K562 (cell line): Measurements from ENCODE around the gene SMS. TPM values are rescaled to one million over a fixed set of nuclear protein-coding genes. Genes with fewer than 3 reads are reported as not detected.
A peak's percentile ranks its signal among the peaks of the same experiment; 100 is the strongest.

Experiments
- ATAC-seq: fragments of 200-7000 bp; cut with Tn5 transposase; 3 replicates; pipeline ENCODE4 v1.9.1; 2020; ENCODE audit warnings: moderate library complexity
- BruUV-seq: library from RNA; stranded (reverse); fragments of 400-500 nt; replicated peaks from 2 replicates; lab custom pipeline; 2021; lab: Mats Ljungman, UMichigan
- CTCF ChIA-PET: fragments of 300-600 bp; formaldehyde crosslinking; extraction: SDS; loops from one replicate; lab custom pipeline; 2021; ENCODE audit warnings: low intra/inter-chr PET ratio; lab: Yijun Ruan, JAX
- POLR2A ChIA-PET: fragments of 300-600, 350-650 bp; sonication (Branson Sonifier 250); formaldehyde crosslinking; extraction: SDS; loops from one replicate; lab custom pipeline; 2021; ENCODE audit warnings: antibody characterized with exemption, inconsistent platforms; lab: Yijun Ruan, JAX
- DNase-seq, 4 experiments: peaks; one replicate each; pipeline versions ENCODE4 v3.0.0 to v3.0.0-alpha.2; 2011 to 2018; ENCODE audit warnings: low spot score in 3 of 4, mixed read lengths in 3 of 4; ENCODE audit errors: extremely low read depth in 1 of 4
- FAIRE-seq: peaks from 2 replicates; lab custom pipeline; 2011; peaks lifted over from hg19 to GRCh38; lab: Jason Lieb, UNC
- H2AFZ ChIP-seq: 2 replicates; pipeline ENCODE4 v1.6.0; 2011; ENCODE audit warnings: low read depth, low read length, control low read depth, inconsistent platforms
- H3K27ac ChIP-seq: fragments of 200-600 bp; 3 replicates; pipeline ENCODE4 v1.8.0; 2011; ENCODE audit warnings: low read depth, mild to moderate bottlenecking, control low read depth, inconsistent platforms, low read length, moderate library complexity, mixed read lengths; ENCODE audit errors: extremely low read depth
- H3K27me3 ChIP-seq, 2 experiments: fragments of 300-600 bp in 1 of 2; 2 replicates in 1 of 2; 3 replicates in 1 of 2; pipeline versions ENCODE4 v1.6.0 to v1.8.0; 2011; ENCODE audit warnings: inconsistent platforms in 2 of 2, low read length in 2 of 2, mild to moderate bottlenecking in 1 of 2, mixed read lengths in 1 of 2, moderate library complexity in 1 of 2; ENCODE audit not compliant: control insufficient read depth in 2 of 2, insufficient read depth in 2 of 2
- H3K36me3 ChIP-seq: fragments of 300-600 bp; 3 replicates; pipeline ENCODE4 v1.8.0; 2011; ENCODE audit warnings: mild to moderate bottlenecking, low read length, inconsistent platforms; ENCODE audit not compliant: control insufficient read depth, insufficient read depth
- H3K4me1 ChIP-seq, 2 experiments: fragments of 200-600 bp in 1 of 2; replicated peaks in 1 of 2; 2 replicates in 1 of 2; 3 replicates in 1 of 2; pipeline versions ENCODE4 v1.5.1 to v1.8.0; 2011; ENCODE audit warnings: inconsistent platforms in 2 of 2, low read length in 2 of 2, mild to moderate bottlenecking in 1 of 2, mixed read lengths in 1 of 2, moderate library complexity in 1 of 2; ENCODE audit not compliant: control insufficient read depth in 2 of 2, insufficient read depth in 2 of 2
- H3K4me2 ChIP-seq: 2 replicates; pipeline ENCODE4 v1.6.1; 2011; ENCODE audit warnings: low read length, control low read depth, inconsistent platforms, mixed read lengths; ENCODE audit not compliant: insufficient read depth
- H3K4me3 ChIP-seq: fragments of 200-600 bp; sonication (generic), shearing (Covaris generic); 2 replicates; pipeline ENCODE4 v1.5.1; 2016; ENCODE audit warnings: control low read depth, inconsistent platforms
- H3K79me2 ChIP-seq: fragments of 200-600 bp; 3 replicates; pipeline ENCODE4 v1.8.0; 2011; ENCODE audit warnings: low read length, inconsistent platforms; ENCODE audit not compliant: control insufficient read depth, insufficient read depth
- H3K9ac ChIP-seq, 2 experiments: 2 replicates each; pipeline versions ENCODE4 v1.6.0 to v1.6.1; 2011; ENCODE audit warnings: low read depth in 2 of 2, low read length in 2 of 2, control low read depth in 1 of 2, inconsistent platforms in 1 of 2, mild to moderate bottlenecking in 1 of 2, mixed read lengths in 1 of 2; ENCODE audit not compliant: insufficient read depth in 1 of 2
- H3K9me1 ChIP-seq: one replicate; pipeline ENCODE4 v1.6.0; 2011; ENCODE audit warnings: inconsistent platforms, mild to moderate bottlenecking, low read length, moderate library complexity; ENCODE audit not compliant: control insufficient read depth, insufficient read depth
- H3K9me3 ChIP-seq: replicated peaks from 2 replicates; pipeline ENCODE4 v1.5.1; 2011; ENCODE audit warnings: low read depth, low read length, inconsistent platforms; ENCODE audit not compliant: control insufficient read depth, insufficient read depth
- H4K20me1 ChIP-seq: replicated peaks from 2 replicates; pipeline ENCODE4 v1.6.1; 2011; ENCODE audit warnings: low read length, inconsistent platforms, mixed read lengths; ENCODE audit not compliant: control insufficient read depth, insufficient read depth
- BRF2 ChIP-seq: IDR thresholded peaks from 3 replicates; pipeline ENCODE4 v1.6.1; 2011; ENCODE audit warnings: borderline replicate concordance, mild to moderate bottlenecking; ENCODE audit not compliant: insufficient read length, insufficient read depth
- CCAR2 ChIP-seq: fragments of 200-400 bp; formaldehyde crosslinking; IDR thresholded peaks from 2 replicates; pipeline ENCODE4 v1.6.1; 2017; ENCODE audit warnings: mild to moderate bottlenecking, low read depth, low read length
- ERF ChIP-seq: fragments of 450-650 bp; formaldehyde crosslinking; IDR thresholded peaks from 2 replicates; pipeline ENCODE4 v1.4.0; 2020; ENCODE audit warnings: mild to moderate bottlenecking, mixed read lengths
- KHSRP ChIP-seq: fragments of 450-650 bp; IDR thresholded peaks from 2 replicates; pipeline ENCODE4 v1.6.1; 2017
- MCM2 ChIP-seq: fragments of 450-650 bp; IDR thresholded peaks from 2 replicates; pipeline ENCODE4 v1.6.1; 2017; ENCODE audit warnings: low read depth, mild to moderate bottlenecking
- PTTG1 ChIP-seq: fragments of 450-650 bp; IDR thresholded peaks from 2 replicates; pipeline ENCODE4 v1.6.1; 2016; ENCODE audit warnings: low read depth, mild to moderate bottlenecking, missing genetic modification characterization, missing compliant biosample characterization
- RAD51 ChIP-seq: fragments of 450-650 bp; IDR thresholded peaks from 2 replicates; pipeline ENCODE4 v1.7.1; 2016; ENCODE audit warnings: low read depth, mild to moderate bottlenecking, borderline replicate concordance
- RBBP5 ChIP-seq: fragments of 200-600 bp; sonication (generic); IDR thresholded peaks from 2 replicates; pipeline ENCODE4 v1.6.1; 2012; ENCODE audit warnings: borderline replicate concordance, mild to moderate bottlenecking, low read length, control low read depth, inconsistent platforms; ENCODE audit not compliant: insufficient read depth, poor library complexity, severe bottlenecking
- SAFB ChIP-seq: fragments of 200-400 bp; formaldehyde crosslinking; IDR thresholded peaks from 2 replicates; pipeline ENCODE4 v1.6.1; 2017; ENCODE audit warnings: low read depth, low read length, borderline replicate concordance
- SIX5 ChIP-seq, 2 experiments: IDR thresholded peaks; 2 replicates each; pipeline ENCODE4 v1.6.1; 2011; ENCODE audit warnings: low read length in 2 of 2, borderline replicate concordance in 1 of 2, low read depth in 1 of 2, mild to moderate bottlenecking in 1 of 2, moderate library complexity in 1 of 2; ENCODE audit not compliant: insufficient read depth in 1 of 2
- SRSF1 ChIP-seq: fragments of 200-400 bp; formaldehyde crosslinking; IDR thresholded peaks from 2 replicates; pipeline ENCODE4 v1.6.1; 2017; ENCODE audit warnings: mild to moderate bottlenecking, low read depth, low read length, moderate library complexity
- TFE3 ChIP-seq: fragments of 450-650 bp; formaldehyde crosslinking; IDR thresholded peaks from 2 replicates; pipeline ENCODE4 v1.4.0; 2020; ENCODE audit warnings: mild to moderate bottlenecking, mixed read lengths
- TRIM28 ChIP-seq: fragments of 450-650 bp; IDR thresholded peaks from 2 replicates; pipeline ENCODE4 v1.6.1; 2017
- ZKSCAN8 ChIP-seq: fragments of 200-800 bp; sonication (Bioruptor generic); IDR thresholded peaks from 2 replicates; pipeline ENCODE4 v1.6.1; 2016; ENCODE audit warnings: missing genetic modification characterization, missing compliant biosample characterization
- ZNF830 ChIP-seq: fragments of 250-450 bp; sonication (Bioruptor Pico); IDR thresholded peaks from 2 replicates; pipeline ENCODE4 v1.5.0; 2021; ENCODE audit warnings: mild to moderate bottlenecking
- WGBS: fragments of 100-300 bp; shearing (Covaris generic); methylation state at CpG from one replicate; pipeline ENCODE4 v1.1.6; 2016; ENCODE audit warnings: low coverage, mixed read lengths; ENCODE audit not compliant: insufficient coverage; ENCODE audit errors: missing lambda C conversion rate; 5-methylcytosine and 5-hydroxymethylcytosine counted together
- in situ Hi-C: fragments of 300-500 bp; cut with MboI; formaldehyde crosslinking; loops from 4 replicates; pipeline ENCODE4 v1.15.0; 2018; ENCODE audit warnings: inconsistent platforms, mixed read lengths
- intact Hi-C: fragments of 100-400 bp; cut with micrococcal nuclease; formaldehyde crosslinking; loops from 2 replicates; pipeline ENCODE4 v1.14.2; 2022
- polyA plus RNA-seq, 8 experiments: library from polyadenylated mRNA; depleted of rRNA in 4 of 8; stranded (reverse) in 5 of 8; unstranded in 3 of 8; fragments of >200 nt; fragmentation: Nextera tagmentation in 2 of 8; fragmentation: Illumina TruSeq in 1 of 8; extraction: Ambion mirVana in 2 of 8; extraction: Trizol in 1 of 8; gene quantifications; 2 replicates each; pipeline versions ENCODE4 v1.2.1 to v1.2.3, GENCODE V29; 2011 to 2014; ENCODE audit warnings: inconsistent platforms in 1 of 8, missing spikeins in 1 of 8
- total RNA-seq, 7 experiments: library from RNA; depleted of rRNA in 6 of 7; stranded (reverse); fragments of >200 nt in 6 of 7; fragmentation: Illumina TruSeq in 2 of 7; extraction: Trizol in 2 of 7; gene quantifications; 2 replicates each; pipeline versions ENCODE4 v1.2.1 to v1.2.3, GENCODE V29; 2011 to 2021; ENCODE audit warnings: low replicate concordance in 1 of 7

SMS gene
- total and polyA plus RNA-seq, 9 of the 15 experiments (the other 6 are each of a cell fraction or from before 2014, with no cell fraction given): 71.1 to 193 (median 152) TPM

- H4K20me1 ChIP-seq: no peaks in the 10 kb centered on the region
- 0 out of 2 replicates have a peak, but pooled peaks have one; percentile 43 for TF ChIP-seq RAD51
- TF ChIP-seq TFE3: peak; percentile 79
- TF ChIP-seq KHSRP: no peak
- no peak for TF ChIP-seq ERF
- no peaks in the 10 kb centered on the region for H3K9me3 ChIP-seq
- no peak for FAIRE-seq
- H3K79me2 ChIP-seq: no peaks in the 10 kb centered on the region
- no peak overlapping the region for H3K27ac ChIP-seq
- no TSS peak for BruUV-seq
- H3K9me1 ChIP-seq: no peaks in the 10 kb centered on the region
- in situ Hi-C loops: no loop called here
- peaks cover 0 to 11% of the 10 kb centered on the region in 2 experiments; a peak in 3 of 5 replicates for H3K27me3 ChIP-seq
- intact Hi-C loops: no loop called here
- 17% methylated on average over 7 of the region's 7 CpGs for WGBS
- no peak for DNase-seq
- no peak overlapping the region for H2AFZ ChIP-seq
- no peak overlapping the region for H3K4me2 ChIP-seq
- no peak overlapping the region for H3K4me3 ChIP-seq
- H3K9ac ChIP-seq: no peak overlapping the region
- ATAC-seq: no peak
- no peaks in the 10 kb centered on the region for H3K36me3 ChIP-seq
- no peaks in the 10 kb centered on the region for H3K4me1 ChIP-seq
- CTCF ChIA-PET: no interaction called here
- POLR2A ChIA-PET: no interaction called here
These were observed 85.2 kb downstream of the SMS start for GRCh38 chrX:22025751-22026150.

GRCh38 chrX:22026731-22027130 is 86.2 kb downstream of the SMS start:
- H2AFZ ChIP-seq: no peak overlapping the region
- no peaks in the 10 kb centered on the region for H3K4me1 ChIP-seq
- WGBS: 0% methylated on average over 4 of the region's 4 CpGs
- DNase-seq (no peak), FAIRE-seq (no peak), ATAC-seq (no peak)
- H4K20me1 ChIP-seq: no peaks in the 10 kb centered on the region
- H3K36me3 ChIP-seq: no peaks in the 10 kb centered on the region
- H3K27me3 ChIP-seq: peaks cover 0 to 21% of the 10 kb centered on the region in 2 experiments; a peak in 3 of 5 replicates
- no peaks in the 10 kb centered on the region for H3K79me2 ChIP-seq
- POLR2A ChIA-PET: no interaction called here
- H3K9me3 ChIP-seq: no peaks in the 10 kb centered on the region
- no peaks in the 10 kb centered on the region for H3K9me1 ChIP-seq
- BruUV-seq: no TSS peak
- H3K27ac ChIP-seq: no peak overlapping the region
- no peak overlapping the region for H3K4me2 ChIP-seq
- H3K4me3 ChIP-seq: no peak overlapping the region
- intact Hi-C loops: no loop called here
- CTCF ChIA-PET: no interaction called here
- in situ Hi-C loops: no loop called here
- H3K9ac ChIP-seq: no peak overlapping the region
- TF ChIP-seq BRF2 (no peak), CCAR2 (no peak), MCM2 (no peak), ERF (no peak), RBBP5 (no peak), TRIM28 (no peak), SIX5 (IDR thresholded peaks at IDR 0.05; ENCODE audit: borderline replicate concordance in 1 of 2, insufficient read depth in 1 of 2, low read depth in 1 of 2, low read length in 2 of 2) (no peak), ZNF830 (CRISPR knock-in tag) (no peak), SAFB (no peak), PTTG1 (tag) (no peak), SRSF1 (no peak), ZKSCAN8 (CRISPR knock-in tag) (no peak)
